PC-3 (cell line): Measurements from ENCODE around the gene PCDH9. TPM values are rescaled to one million over a fixed set of nuclear protein-coding genes. Genes with fewer than 3 reads are reported as not detected.

Experiments used
- ATAC-seq: fragments of 200-7000 bp; cut with Tn5 transposase; 2 replicates; pipeline ENCODE4 v1.9.1; 2020; ENCODE audit warnings: mild to moderate bottlenecking, moderate library complexity
- BruUV-seq: library from RNA; stranded (reverse); fragments of 400-500 nt; replicated peaks from 2 replicates; lab custom pipeline; 2021; lab: Mats Ljungman, UMichigan
- CTCF ChIA-PET: fragments of 300-600 bp; sonication (Branson Sonifier 250); formaldehyde crosslinking; loops from one replicate; lab custom pipeline; 2022; ENCODE audit warnings: antibody characterized with exemption; lab: Charles Lee
- POLR2A ChIA-PET: fragments of 300-600 bp; sonication (Branson Sonifier 250); formaldehyde crosslinking; loops from one replicate; lab custom pipeline; 2022; ENCODE audit warnings: antibody characterized with exemption; ENCODE audit not compliant: unreplicated experiment; lab: Charles Lee
- DNase-seq: peaks from one replicate; pipeline ENCODE4 v3.0.0-alpha.2; 2015
- H2AFZ ChIP-seq: fragments of 300-600 bp; sonication (generic); 2 replicates; pipeline ENCODE4 v1.6.0; 2016; ENCODE audit warnings: antibody characterized with exemption, low read length
- H3F3A ChIP-seq: fragments of 300-600 bp; sonication (generic); one replicate; pipeline ENCODE4 v1.6.0; 2017; ENCODE audit warnings: antibody characterized with exemption, low read length, control low read depth, mild to moderate bottlenecking; ENCODE audit not compliant: unreplicated experiment
- H3K27ac ChIP-seq: fragments of 300-600 bp; sonication (generic); 2 replicates; pipeline ENCODE4 v1.5.1; 2016; ENCODE audit warnings: mild to moderate bottlenecking, low read length
- H3K27me3 ChIP-seq: fragments of 300-600 bp; sonication (generic); 2 replicates; pipeline ENCODE4 v1.6.1; 2016; ENCODE audit warnings: low read length, mixed read lengths
- H3K36me3 ChIP-seq: fragments of 300-600 bp; sonication (generic); 2 replicates; pipeline ENCODE4 v1.6.1; 2016; ENCODE audit warnings: low read depth, mixed run types, low read length, mixed read lengths
- H3K4me1 ChIP-seq: fragments of 300-600 bp; sonication (generic); 2 replicates; pipeline ENCODE4 v1.5.1; 2016; ENCODE audit warnings: low read length; ENCODE audit not compliant: insufficient read depth
- H3K4me2 ChIP-seq: fragments of 300-600 bp; sonication (generic); 2 replicates; pipeline ENCODE4 v1.6.0; 2016; ENCODE audit warnings: low read length
- H3K4me3 ChIP-seq: fragments of 300-600 bp; sonication (generic); 2 replicates; pipeline ENCODE4 v1.5.1; 2016; ENCODE audit warnings: mild to moderate bottlenecking, low read length, mixed read lengths
- H3K79me2 ChIP-seq: fragments of 300-600 bp; sonication (generic); 2 replicates; pipeline ENCODE4 v1.6.1; 2017; ENCODE audit warnings: low read length, mixed read lengths
- H3K9ac ChIP-seq: fragments of 300-600 bp; sonication (generic); 2 replicates; pipeline ENCODE4 v1.6.0; 2016; ENCODE audit warnings: mild to moderate bottlenecking, low read length
- H3K9me2 ChIP-seq: fragments of 300-600 bp; sonication (generic); replicated peaks from 2 replicates; pipeline ENCODE4 v1.6.1; 2016; ENCODE audit warnings: mixed run types, low read length, mixed read lengths
- H3K9me3 ChIP-seq: fragments of 300-600 bp; sonication (generic); 2 replicates; pipeline ENCODE4 v1.6.1; 2016; ENCODE audit warnings: low read length, mixed read lengths
- H4K20me1 ChIP-seq: fragments of 300-600 bp; sonication (generic); 2 replicates; pipeline ENCODE4 v1.6.1; 2016; ENCODE audit warnings: low read length, mixed read lengths
- EZH2 ChIP-seq: fragments of 300-600 bp; sonication (generic); IDR thresholded peaks from one replicate; pipeline ENCODE4 v1.6.1; 2017; ENCODE audit warnings: antibody characterized with exemption, mild to moderate bottlenecking, low read length; ENCODE audit not compliant: unreplicated experiment
- EZH2phosphoT487 ChIP-seq: fragments of 300-600 bp; sonication (generic); IDR thresholded peaks from 2 replicates; pipeline ENCODE4 v1.6.1; 2018; ENCODE audit warnings: mild to moderate bottlenecking, antibody characterized with exemption, low read length, borderline replicate concordance
- intact Hi-C: fragments of 100-400 bp; cut with micrococcal nuclease; formaldehyde crosslinking; loops from 2 replicates; pipeline ENCODE4 v1.9.0; 2023
- total RNA-seq: library from RNA; depleted of rRNA; stranded (reverse); fragments of >200 nt; gene quantifications from 2 replicates; pipeline ENCODE4 v1.2.3, GENCODE V29; 2014
- TF ChIP-seq, protein P1 (sequence below): fragments of 300-600 bp; sonication (generic); conservative IDR thresholded peaks from 2 replicates; pipeline ENCODE4 v1.5.1; 2017; ENCODE audit warnings: antibody characterized with exemption, low read depth, mild to moderate bottlenecking, low read length

PCDH9 gene
- total RNA-seq, 1 experiment from 2014 or later = 0.98 TPM

DNA sequence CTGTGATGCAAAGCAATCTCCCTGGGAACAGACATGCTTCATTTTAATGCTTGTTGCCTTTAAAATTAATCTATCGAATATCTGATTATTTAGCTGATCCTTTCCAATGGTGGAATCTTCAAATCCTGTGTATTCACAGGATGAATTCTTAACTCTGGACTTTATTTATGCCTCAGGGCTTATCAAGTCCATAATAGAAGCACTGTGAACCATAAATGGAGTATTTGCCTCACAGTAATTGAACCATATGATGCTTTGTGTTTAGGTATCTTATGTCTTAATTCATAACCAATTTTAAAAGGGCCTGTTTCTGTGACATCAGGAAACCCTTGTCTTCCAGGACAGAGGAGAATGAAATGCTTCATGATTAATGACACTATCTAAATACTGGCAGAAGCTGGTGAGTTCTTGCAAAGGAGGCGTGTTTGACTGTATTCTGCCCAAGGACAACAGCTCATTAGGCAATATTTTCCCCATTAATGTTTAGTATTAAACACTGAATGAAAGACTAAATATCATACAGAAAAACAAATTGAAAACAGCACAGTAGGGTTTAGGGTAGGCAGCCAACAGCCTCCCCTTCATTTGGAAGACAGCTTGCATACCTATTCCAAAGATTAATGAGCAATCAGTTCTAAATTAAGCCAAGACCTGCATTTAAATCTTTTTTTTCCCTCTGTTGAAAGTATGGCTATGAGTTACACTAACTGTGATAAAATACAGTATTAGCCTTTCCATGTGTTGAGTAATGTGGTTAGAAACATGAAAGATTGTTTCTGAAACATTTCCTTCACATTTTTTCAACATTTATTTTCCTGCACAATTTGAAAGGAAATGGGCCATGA is 709.4 kb downstream of the PCDH9 start:
- intact Hi-C loops = no loop called here
- TF ChIP-seq EZH2phosphoT487 (no peak), EZH2 (no peak)
- TF ChIP-seq, protein P1, sequence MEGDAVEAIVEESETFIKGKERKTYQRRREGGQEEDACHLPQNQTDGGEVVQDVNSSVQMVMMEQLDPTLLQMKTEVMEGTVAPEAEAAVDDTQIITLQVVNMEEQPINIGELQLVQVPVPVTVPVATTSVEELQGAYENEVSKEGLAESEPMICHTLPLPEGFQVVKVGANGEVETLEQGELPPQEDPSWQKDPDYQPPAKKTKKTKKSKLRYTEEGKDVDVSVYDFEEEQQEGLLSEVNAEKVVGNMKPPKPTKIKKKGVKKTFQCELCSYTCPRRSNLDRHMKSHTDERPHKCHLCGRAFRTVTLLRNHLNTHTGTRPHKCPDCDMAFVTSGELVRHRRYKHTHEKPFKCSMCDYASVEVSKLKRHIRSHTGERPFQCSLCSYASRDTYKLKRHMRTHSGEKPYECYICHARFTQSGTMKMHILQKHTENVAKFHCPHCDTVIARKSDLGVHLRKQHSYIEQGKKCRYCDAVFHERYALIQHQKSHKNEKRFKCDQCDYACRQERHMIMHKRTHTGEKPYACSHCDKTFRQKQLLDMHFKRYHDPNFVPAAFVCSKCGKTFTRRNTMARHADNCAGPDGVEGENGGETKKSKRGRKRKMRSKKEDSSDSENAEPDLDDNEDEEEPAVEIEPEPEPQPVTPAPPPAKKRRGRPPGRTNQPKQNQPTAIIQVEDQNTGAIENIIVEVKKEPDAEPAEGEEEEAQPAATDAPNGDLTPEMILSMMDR = no peak
- Histone ChIP-seq H3K9me3 (no peaks in the 10 kb centered on the region), H3K9ac (no peak overlapping the region), H3K4me2 (no peak overlapping the region), H3K9me2 (no peaks in the 10 kb centered on the region), H3K27ac (no peak overlapping the region), H3K36me3 (no peaks in the 10 kb centered on the region), H3K79me2 (no peaks in the 10 kb centered on the region), H3K4me3 (no peak overlapping the region), H4K20me1 (no peaks in the 10 kb centered on the region), H3K27me3 (no peaks in the 10 kb centered on the region), H3K4me1 (no peaks in the 10 kb centered on the region), H3F3A (no peaks in the 10 kb centered on the region), H2AFZ (no peak overlapping the region)
- BruUV-seq = no TSS peak
- POLR2A ChIA-PET = no interaction called here
- CTCF ChIA-PET = no interaction called here
- DNase-seq (no peak), ATAC-seq (no peak)

DNA sequence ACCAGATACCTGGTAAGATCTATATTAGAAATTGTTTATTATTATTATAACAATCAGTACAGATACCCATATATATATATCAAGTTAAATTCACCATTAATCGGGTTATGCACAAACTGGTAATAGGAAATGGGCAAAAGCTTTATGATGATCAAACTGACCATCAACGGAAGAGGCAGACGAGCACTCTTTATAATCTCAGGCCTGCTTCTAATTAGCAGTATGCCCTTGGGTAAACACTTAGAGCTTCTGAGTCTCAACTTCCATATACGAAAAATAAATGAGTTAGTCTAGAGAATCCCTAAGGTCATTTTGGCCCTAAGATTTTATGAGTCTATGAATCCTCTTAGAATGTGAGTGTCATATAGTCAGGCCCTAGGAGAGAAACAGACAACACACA is 710.9 kb downstream of the PCDH9 start:
- Histone ChIP-seq H3K4me1 (no peaks in the 10 kb centered on the region), H3K36me3 (no peaks in the 10 kb centered on the region), H3K27ac (no peak overlapping the region), H3K4me3 (no peak overlapping the region), H3K4me2 (no peak overlapping the region), H2AFZ (no peak overlapping the region), H4K20me1 (no peaks in the 10 kb centered on the region), H3K27me3 (no peaks in the 10 kb centered on the region), H3K9me2 (no peaks in the 10 kb centered on the region), H3K79me2 (no peaks in the 10 kb centered on the region), H3F3A (no peaks in the 10 kb centered on the region), H3K9ac (no peak overlapping the region), H3K9me3 (no peaks in the 10 kb centered on the region)
- intact Hi-C loops = no loop called here
- ChIA-PET POLR2A (no interaction called here), CTCF (no interaction called here)
- BruUV-seq = no TSS peak
- TF ChIP-seq, protein P1 = no peak
- TF ChIP-seq EZH2 (no peak), EZH2phosphoT487 (no peak)
- no peak for DNase-seq
- no peak for ATAC-seq

DNA sequence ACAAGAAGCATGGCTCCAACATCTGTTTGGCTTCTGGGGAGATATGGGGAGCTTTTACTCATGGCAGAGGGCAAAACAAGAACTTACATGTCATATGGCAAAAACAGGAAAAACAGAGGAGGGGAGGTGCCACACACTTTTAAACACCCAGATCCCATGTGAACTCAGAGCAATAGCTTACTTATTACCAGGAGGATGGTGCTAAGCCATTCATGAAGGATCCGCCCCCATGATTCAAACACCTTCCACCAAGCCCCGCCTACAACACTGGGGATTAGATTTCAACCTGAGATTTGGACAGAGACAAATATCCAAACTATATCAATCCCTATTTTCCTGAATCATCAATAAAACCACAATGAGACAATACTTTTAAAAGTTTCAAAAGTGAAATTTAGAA is 712.1 kb downstream of the PCDH9 start:
- no peak for ATAC-seq
- TF ChIP-seq, protein P1 = no peak
- TF ChIP-seq EZH2 = no peak
- no peak for TF ChIP-seq EZH2phosphoT487
- no peaks in the 10 kb centered on the region for H3K36me3 ChIP-seq

More for the DNA sequence above, 712.1 kb downstream of the PCDH9 start:
- Histone ChIP-seq H2AFZ (no peak overlapping the region), H3K27me3 (no peaks in the 10 kb centered on the region), H3K4me1 (no peaks in the 10 kb centered on the region), H3K9ac (no peak overlapping the region), H3K79me2 (no peaks in the 10 kb centered on the region), H3K9me3 (no peaks in the 10 kb centered on the region), H3K4me3 (no peak overlapping the region), H3F3A (no peaks in the 10 kb centered on the region), H3K4me2 (no peak overlapping the region), H3K9me2 (no peaks in the 10 kb centered on the region), H4K20me1 (no peaks in the 10 kb centered on the region), H3K27ac (no peak overlapping the region)
- DNase-seq = no peak
- intact Hi-C loops = no loop called here
- ChIA-PET CTCF (no interaction called here), POLR2A (no interaction called here)
- no TSS peak for BruUV-seq
